Bronchial epithelial cell (primary cell): ENCODE measurements around the gene SCUBE1. TPM values are rescaled to one million over a fixed set of nuclear protein-coding genes. Genes with fewer than 3 reads are reported as not detected.

ENCODE experiments used
- DNase-seq: peaks from one replicate; pipeline ENCODE4 v3.0.0-alpha.2; 2010; ENCODE audit warnings: low read depth
- FAIRE-seq: peaks from 2 replicates; lab custom pipeline; 2011; peaks lifted over from hg19 to GRCh38; lab: Jason Lieb, UNC
- H3K27me3 ChIP-seq: 2 replicates; pipeline ENCODE4 v1.5.1; 2011; ENCODE audit warnings: low read length; ENCODE audit not compliant: control insufficient read depth, insufficient read depth
- H3K36me3 ChIP-seq: 2 replicates; pipeline ENCODE4 v1.5.1; 2011; ENCODE audit warnings: low read length; ENCODE audit not compliant: control insufficient read depth, insufficient read depth
- H3K4me3 ChIP-seq: 2 replicates; pipeline ENCODE4 v1.5.1; 2011; ENCODE audit warnings: mild to moderate bottlenecking, low read depth, low read length, control low read depth
- total RNA-seq: library from RNA; depleted of rRNA; stranded (reverse); fragments of >200 nt; gene quantifications from 2 replicates; pipeline ENCODE4 v1.2.1, GENCODE V29; 2014
- TF ChIP-seq, protein P1 (sequence below): IDR thresholded peaks from 2 replicates; pipeline ENCODE4 v1.5.1; 2011; ENCODE audit warnings: mild to moderate bottlenecking, moderate library complexity, low read length, control low read depth, inconsistent platforms; ENCODE audit not compliant: insufficient read depth, severe bottlenecking

SCUBE1 gene
- total RNA-seq, 1 donor from 2014 or later, result under 0.01 TPM

DNA sequence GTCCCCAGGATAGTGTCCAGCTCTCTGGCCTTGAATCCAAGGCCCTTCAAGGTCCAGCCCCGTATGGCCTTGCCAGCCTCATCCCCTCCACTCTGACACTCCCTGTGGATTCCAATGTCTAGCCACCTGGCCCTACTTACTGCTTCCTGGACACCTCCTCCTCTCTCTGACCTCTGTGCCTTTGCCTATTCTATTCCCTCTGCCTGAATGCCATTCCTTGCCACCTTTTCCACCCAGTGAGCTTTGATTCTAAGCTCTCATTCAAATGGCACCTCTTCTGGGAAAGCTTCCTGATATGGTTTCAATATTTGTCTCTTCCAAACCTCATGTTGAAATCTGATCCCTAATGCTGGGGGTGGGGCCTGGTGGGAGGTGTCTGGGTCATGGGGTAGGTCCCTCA lies 124.4 kb downstream of the SCUBE1 start:
- TF ChIP-seq, protein P1, sequence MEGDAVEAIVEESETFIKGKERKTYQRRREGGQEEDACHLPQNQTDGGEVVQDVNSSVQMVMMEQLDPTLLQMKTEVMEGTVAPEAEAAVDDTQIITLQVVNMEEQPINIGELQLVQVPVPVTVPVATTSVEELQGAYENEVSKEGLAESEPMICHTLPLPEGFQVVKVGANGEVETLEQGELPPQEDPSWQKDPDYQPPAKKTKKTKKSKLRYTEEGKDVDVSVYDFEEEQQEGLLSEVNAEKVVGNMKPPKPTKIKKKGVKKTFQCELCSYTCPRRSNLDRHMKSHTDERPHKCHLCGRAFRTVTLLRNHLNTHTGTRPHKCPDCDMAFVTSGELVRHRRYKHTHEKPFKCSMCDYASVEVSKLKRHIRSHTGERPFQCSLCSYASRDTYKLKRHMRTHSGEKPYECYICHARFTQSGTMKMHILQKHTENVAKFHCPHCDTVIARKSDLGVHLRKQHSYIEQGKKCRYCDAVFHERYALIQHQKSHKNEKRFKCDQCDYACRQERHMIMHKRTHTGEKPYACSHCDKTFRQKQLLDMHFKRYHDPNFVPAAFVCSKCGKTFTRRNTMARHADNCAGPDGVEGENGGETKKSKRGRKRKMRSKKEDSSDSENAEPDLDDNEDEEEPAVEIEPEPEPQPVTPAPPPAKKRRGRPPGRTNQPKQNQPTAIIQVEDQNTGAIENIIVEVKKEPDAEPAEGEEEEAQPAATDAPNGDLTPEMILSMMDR, result no peak
- H3K4me3 ChIP-seq, result no peak overlapping the region
- FAIRE-seq (no peak), DNase-seq (no peak)
- no peaks in the 10 kb centered on the region for H3K36me3 ChIP-seq
- H3K27me3 ChIP-seq, result peaks cover 2% of the 10 kb centered on the region

DNA sequence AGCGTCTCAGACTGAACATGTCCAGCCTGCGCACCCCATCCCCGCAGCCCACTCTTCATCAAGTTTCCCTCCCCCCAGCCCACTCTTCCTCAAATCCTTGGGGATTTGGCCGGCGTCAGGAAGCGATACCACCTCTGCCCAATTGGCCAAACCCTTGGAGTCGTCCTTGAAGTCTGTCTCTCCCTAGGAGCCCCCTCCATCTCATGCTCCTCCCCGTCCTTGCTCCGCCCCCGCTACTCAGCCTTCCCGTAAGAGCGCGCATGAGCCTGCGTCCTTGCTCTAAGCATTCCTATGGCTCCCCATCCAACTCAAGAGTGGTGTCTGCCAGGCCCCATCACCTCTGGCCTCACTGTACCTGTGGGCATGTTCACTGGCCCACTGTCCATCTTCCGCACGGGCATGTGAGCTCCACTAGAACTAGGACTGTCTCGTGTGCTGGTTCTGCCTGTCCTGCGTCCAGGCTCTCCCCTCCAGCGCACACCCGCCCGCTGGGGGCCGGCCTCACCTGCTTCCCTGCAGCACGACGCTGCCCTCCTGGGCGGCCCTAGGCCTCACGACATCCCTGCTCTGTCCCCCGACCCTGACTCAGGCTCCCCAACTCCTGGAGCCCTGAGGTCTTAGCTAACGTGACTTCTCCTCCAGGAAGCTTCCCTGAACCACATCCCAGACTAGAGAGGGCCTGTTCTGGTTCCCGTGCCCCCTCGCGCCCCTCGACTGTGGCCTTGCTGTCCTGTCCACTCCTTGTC lies 125.7 kb downstream of the SCUBE1 start:
- FAIRE-seq, result no peak
- Histone ChIP-seq H3K36me3 (no peaks in the 10 kb centered on the region), H3K27me3 (peaks cover 3% of the 10 kb centered on the region), H3K4me3 (no peak overlapping the region)
- TF ChIP-seq, protein P1, result no peak
- no peak for DNase-seq

DNA sequence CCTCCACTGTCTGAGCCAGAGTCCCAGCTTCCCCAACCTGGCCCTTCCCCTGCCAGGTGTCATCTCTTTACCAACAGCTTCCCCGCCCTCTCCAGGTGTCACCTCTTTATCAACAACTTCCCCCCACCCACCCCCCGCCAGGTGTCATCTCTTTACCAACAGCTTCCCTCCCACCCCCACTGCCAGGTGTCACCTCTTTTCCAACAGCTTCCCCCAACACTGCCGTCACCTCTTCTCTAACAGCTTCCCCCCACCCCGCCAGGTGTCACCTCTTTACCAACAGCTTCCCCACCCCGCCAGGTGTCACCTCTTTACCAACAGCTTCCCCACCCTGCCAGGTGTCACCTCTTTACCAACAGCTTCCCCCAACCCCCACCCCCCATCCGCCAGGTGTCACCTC lies 126.4 kb downstream of the SCUBE1 start:
- DNase-seq (no peak), FAIRE-seq (no peak)
- TF ChIP-seq, protein P1, result no peak
- H3K27me3 ChIP-seq, result peaks cover 3% of the 10 kb centered on the region
- H3K4me3 ChIP-seq, result no peak overlapping the region
- no peaks in the 10 kb centered on the region for H3K36me3 ChIP-seq

DNA sequence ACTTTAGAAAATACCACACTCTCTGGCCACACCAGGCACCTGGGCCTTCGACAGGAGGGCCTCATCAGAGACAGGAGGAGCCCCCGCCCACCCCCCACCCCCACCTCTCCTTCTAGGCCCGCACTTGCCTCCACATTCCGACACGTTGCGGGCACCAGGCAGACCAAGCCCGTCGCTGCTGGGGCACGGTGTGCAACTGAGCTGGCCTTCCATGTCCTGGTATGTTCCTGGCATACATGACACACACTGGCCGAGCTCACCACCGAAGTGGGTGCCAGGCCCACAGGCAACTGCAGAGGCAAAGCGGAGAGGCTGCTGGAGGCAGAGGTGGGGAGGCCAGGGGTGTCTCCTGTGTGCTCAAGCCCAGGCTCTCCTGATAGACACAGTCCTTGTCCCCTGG lies 129.2 kb downstream of the SCUBE1 start:
- peaks cover 3% of the 10 kb centered on the region for H3K27me3 ChIP-seq
- no peak for FAIRE-seq

DNA sequence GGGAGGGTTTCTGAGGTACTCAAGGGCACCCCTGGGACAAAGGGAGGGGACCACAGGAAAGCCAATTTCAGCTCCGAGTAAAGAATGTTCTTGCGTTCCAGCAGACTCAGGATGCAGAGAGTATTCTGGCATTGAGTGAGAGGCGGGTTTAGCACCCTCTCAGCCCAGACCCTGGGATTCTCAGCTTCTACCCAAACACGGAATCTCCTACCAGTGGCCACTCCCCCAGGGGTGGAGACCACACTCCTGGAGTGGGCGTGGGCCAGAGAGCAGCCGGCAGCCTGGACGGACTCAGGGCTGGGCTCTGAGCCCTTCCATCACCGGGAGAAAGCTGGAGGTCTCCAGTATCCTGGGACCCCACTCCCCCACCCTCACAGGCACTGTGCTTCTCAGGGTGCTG lies 130.1 kb downstream of the SCUBE1 start:
- peaks cover 3% of the 10 kb centered on the region for H3K27me3 ChIP-seq
- H3K36me3 ChIP-seq, result no peaks in the 10 kb centered on the region
- DNase-seq, result no peak
- no peak for FAIRE-seq
- TF ChIP-seq, protein P1, result no peak
- H3K4me3 ChIP-seq, result no peak overlapping the region

More for the DNA sequence above, 129.2 kb downstream of the SCUBE1 start:
- TF ChIP-seq, protein P1, result no peak
- Histone ChIP-seq H3K4me3 (no peak overlapping the region), H3K36me3 (no peaks in the 10 kb centered on the region)
- DNase-seq, result no peak
